Prostate gland (tissue), 2 donors: ENCODE measurements around the gene BMPR2.

Source experiments
- POLR2A ChIP-seq: fragments of 450-650 bp; IDR thresholded peaks from one replicate; pipeline ENCODE4 v1.6.1; 2016; ENCODE audit warnings: antibody characterized with exemption, mild to moderate bottlenecking
- POLR2AphosphoS5 ChIP-seq: sonication (generic); formaldehyde crosslinking; IDR thresholded peaks from one replicate; pipeline ENCODE4 v1.6.1; 2017; ENCODE audit warnings: antibody characterized with exemption
- TF ChIP-seq, protein P1 (sequence below), 4 experiments: fragments of 200-600 bp in 2 of 4; fragments of 450-650 bp in 2 of 4; sonication (generic) in 2 of 4; IDR thresholded peaks; 1 replicate in 3 of 4; 2 replicates in 1 of 4; pipeline ENCODE4 v1.5.1; 2016 to 2019; ENCODE audit warnings: antibody characterized with exemption in 4 of 4, mild to moderate bottlenecking in 2 of 4, moderate library complexity in 2 of 4

DNA sequence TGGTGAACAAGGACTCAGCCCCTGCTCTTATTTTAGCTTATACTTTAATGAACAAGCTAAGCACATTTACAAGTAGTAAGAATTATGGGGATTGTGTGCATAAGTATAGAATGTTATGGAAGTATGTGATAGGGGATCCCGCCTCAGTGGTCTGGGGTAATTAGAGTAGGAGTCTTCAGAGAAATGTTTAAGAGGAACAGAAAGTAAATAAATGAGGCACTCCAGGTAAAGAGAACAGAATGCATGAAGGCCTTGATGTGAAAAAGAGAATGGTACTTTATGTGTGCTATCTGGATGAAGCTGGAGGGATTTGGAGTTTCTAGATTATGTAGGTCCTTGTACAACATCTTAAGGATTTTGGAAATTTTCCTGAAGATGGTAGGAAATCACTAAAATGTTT is 76.6 kb downstream of the BMPR2 start:
- TF ChIP-seq POLR2AphosphoS5 (no peak), POLR2A (no peak)
- TF ChIP-seq, protein P1, sequence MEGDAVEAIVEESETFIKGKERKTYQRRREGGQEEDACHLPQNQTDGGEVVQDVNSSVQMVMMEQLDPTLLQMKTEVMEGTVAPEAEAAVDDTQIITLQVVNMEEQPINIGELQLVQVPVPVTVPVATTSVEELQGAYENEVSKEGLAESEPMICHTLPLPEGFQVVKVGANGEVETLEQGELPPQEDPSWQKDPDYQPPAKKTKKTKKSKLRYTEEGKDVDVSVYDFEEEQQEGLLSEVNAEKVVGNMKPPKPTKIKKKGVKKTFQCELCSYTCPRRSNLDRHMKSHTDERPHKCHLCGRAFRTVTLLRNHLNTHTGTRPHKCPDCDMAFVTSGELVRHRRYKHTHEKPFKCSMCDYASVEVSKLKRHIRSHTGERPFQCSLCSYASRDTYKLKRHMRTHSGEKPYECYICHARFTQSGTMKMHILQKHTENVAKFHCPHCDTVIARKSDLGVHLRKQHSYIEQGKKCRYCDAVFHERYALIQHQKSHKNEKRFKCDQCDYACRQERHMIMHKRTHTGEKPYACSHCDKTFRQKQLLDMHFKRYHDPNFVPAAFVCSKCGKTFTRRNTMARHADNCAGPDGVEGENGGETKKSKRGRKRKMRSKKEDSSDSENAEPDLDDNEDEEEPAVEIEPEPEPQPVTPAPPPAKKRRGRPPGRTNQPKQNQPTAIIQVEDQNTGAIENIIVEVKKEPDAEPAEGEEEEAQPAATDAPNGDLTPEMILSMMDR (IDR thresholded peaks at IDR 0.05), result no peak
